Jurkat, Clone E6-1 (cell line): Measurements from ENCODE around the gene TRIP6.
A peak's percentile ranks its signal among the peaks of the same experiment; 100 is the strongest.

ENCODE experiments used
- DNase-seq: peaks from one replicate; pipeline ENCODE4 v3.0.0-alpha.2; 2011; ENCODE audit warnings: low read depth, low spot score
- H3K4me3 ChIP-seq: 2 replicates; pipeline ENCODE4 v1.5.1; 2011; ENCODE audit warnings: mild to moderate bottlenecking, low read length, control low read depth, moderate library complexity

The TRIP6 gene

GRCh38 chr7:100865938-100866728, 1.1 kb upstream of the TRIP6 start:
- no peak for DNase-seq

GRCh38 chr7:100866729-100867039, 503 bp upstream of the TRIP6 start:
- H3K4me3 ChIP-seq: no peak overlapping the region
- no peak for DNase-seq

More at GRCh38 chr7:100865938-100866728, 1.1 kb upstream of the TRIP6 start:
- no peak overlapping the region for H3K4me3 ChIP-seq

DNA sequence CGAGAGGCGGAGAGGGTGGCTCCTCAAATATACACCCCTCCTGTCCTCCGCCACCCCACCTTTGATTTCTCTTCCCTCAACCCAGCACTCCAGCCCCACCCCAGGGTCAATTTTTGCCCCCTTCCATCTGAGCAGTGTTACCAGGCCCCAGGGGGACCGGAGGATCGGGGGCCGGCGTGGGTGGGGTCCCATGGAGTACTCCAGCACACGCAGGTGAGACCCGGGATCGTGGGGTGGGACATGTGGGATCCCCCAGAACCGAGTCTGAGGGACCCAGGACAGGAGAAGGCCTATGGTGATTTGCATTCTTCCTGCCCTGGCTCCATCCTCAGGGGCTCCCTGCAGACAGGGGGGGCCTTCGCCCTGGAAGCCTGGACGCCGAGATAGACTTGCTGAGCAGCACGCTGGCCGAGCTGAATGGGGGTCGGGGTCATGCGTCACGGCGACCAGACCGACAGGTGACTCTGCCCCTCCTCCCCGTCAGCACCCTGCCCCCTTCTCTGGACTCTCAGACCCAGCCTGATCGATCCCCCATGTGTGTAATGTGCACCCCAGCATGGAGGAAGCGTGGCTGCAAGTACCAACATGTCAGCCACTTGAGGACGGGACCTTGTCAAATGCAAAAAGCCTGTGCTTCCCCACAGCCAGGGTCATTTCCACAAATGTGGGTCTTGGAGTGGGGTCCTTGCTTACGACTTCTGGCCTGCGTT, 744 bp downstream of the TRIP6 start:
- H3K4me3 ChIP-seq: no peak overlapping the region
- DNase-seq: no peak

GRCh38 chr7:100873599-100874299, 6.6 kb downstream of the TRIP6 start:
- H3K4me3 ChIP-seq: peak overlapping the region; percentile 97
- DNase-seq: no peak

GRCh38 chr7:100874300-100874576, 7.1 kb downstream of the TRIP6 start:
- H3K4me3 ChIP-seq: peak overlapping the region; percentile 97
- DNase-seq: no peak

GRCh38 chr7:100874577-100875355, 7.6 kb downstream of the TRIP6 start, which contains the start of gene SRRT:
TSS of gene SRRT (plus strand) at chr7:100875103. CDS start at chr7:100875591, 488 bp downstream.
- DNase-seq: peak; percentile 98
- H3K4me3 ChIP-seq: peak within 1 kb of the TSS; percentile 97

DNA sequence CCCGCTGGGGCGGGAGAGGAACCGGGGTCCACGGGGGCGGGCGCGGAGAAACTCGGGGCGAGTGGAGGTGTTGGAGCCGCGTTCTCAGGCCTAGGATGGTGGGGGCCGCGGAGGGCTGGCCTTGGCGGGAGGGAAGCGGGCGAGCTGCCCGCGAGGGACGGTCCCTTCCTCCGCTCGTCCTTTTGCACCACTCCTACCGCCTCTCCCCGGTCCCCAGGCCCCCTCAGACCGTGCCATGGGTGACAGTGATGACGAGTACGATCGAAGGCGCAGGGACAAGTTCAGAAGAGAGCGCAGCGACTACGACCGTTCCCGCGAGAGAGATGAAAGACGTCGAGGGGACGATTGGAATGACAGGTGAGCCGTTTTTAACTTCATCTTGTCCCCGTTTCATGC, 8.2 kb downstream of the TRIP6 start:
- H3K4me3 ChIP-seq: peak overlapping the region; percentile 97
- DNase-seq: no peak

- no peak for DNase-seq
Measured at GRCh38 chr7:100878013-100878412, 10.8 kb downstream of the TRIP6 start.

DNA sequence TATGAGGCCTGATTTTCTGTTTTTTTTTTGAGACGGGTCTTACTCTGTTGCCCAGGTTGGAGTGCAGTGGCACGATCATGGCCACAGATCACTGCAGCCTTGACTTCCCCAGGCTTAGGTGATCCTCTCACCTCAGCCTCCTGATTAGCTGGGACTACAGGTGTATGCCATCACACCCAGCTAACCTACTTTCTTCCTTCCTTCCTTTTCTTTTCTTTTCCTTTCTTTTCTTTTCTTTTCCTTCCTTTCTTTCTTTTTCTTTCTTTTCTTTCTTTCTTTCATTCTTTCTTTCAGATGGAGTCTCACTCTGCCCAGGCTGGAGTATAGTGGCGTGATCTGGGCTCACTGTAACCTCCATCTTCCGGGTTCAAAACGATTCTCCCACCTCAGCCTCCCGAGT, 11.5 kb downstream of the TRIP6 start:
- no peak for DNase-seq
- no peak overlapping the region for H3K4me3 ChIP-seq

More at GRCh38 chr7:100878013-100878412, 10.8 kb downstream of the TRIP6 start:
- no peak overlapping the region for H3K4me3 ChIP-seq

DNA sequence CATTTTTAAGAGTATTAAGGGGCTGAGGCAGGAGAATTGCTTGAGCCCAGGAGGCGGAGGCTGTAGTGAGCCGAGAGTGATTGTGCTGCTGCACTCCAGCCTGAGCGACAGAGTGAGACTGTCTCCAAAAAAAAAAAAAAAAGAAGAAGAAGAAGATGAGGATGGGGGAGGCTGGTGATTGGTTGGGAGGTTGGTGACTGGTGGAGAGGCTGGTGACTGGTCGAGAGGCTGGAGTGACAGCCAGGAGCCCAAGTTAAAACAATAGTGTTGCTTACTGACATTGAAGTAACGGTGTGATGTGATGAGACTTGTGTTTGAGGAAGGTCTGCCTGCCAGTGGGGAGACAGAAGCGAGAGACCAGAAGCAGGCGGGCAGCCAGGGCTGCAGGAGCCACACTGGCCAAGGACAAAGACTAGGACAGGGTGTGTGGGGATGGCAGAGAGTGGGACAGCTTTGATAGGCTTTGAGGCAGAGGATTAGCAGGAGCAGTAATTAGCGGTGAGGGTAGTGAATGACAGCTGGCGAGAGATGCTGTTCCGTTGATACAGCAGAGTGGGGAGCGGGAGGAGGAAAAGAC, 12.6 kb downstream of the TRIP6 start:
- H3K4me3 ChIP-seq: no peak overlapping the region
- no peak for DNase-seq

- H3K4me3 ChIP-seq: no peak overlapping the region
- DNase-seq: no peak
Measured at GRCh38 chr7:100880645-100881044, 13.5 kb downstream of the TRIP6 start.

DNA sequence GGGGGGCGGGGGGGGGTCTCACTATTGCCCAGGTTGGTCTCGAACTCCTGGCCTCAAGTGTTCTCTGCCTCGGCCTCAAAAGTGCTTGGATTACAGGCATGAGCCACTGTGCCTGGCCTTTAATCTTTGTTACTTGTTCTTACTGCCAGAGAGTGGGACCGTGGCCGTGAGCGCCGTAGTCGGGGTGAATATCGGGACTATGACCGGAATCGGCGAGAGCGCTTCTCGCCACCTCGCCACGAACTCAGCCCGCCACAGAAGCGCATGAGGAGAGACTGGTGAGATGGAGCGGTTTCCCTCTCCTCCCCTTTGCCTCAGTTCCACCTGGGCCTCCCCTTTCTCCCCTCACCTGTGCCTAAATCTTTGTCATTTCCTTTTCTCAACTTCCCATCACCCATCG, 13.9 kb downstream of the TRIP6 start:
- H3K4me3 ChIP-seq: no peak overlapping the region
- DNase-seq: no peak

DNA sequence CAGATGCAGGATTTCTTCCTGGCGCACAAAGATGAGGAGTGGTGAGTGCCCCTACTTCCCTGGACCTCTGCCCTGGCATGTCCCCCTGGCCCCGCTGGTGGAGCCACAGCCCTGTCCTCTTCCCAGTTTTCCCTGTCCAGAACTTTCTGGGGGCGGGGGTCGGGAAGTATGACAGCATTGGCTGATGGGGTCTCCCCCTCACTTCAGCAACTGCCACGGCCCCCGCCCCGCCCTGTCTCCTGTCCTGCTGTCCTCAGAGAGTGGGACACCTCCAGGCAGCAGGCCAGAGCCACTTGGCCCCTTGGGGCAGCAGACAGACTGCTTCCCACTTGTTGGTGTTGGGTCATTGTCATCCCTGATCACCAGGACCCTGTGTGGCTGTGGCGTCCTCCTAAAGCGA, 15.0 kb downstream of the TRIP6 start:
- DNase-seq: no peak
- no peak overlapping the region for H3K4me3 ChIP-seq

GRCh38 chr7:100882785-100883526, 15.8 kb downstream of the TRIP6 start:
- DNase-seq: no peak
- H3K4me3 ChIP-seq: no peak overlapping the region

- no peak overlapping the region for H3K4me3 ChIP-seq
- DNase-seq: no peak
Measured at GRCh38 chr7:100884736-100885439, 17.7 kb downstream of the TRIP6 start.

- DNase-seq: no peak
- no peak overlapping the region for H3K4me3 ChIP-seq
Measured at GRCh38 chr7:100885440-100886141, 18.4 kb downstream of the TRIP6 start.

DNA sequence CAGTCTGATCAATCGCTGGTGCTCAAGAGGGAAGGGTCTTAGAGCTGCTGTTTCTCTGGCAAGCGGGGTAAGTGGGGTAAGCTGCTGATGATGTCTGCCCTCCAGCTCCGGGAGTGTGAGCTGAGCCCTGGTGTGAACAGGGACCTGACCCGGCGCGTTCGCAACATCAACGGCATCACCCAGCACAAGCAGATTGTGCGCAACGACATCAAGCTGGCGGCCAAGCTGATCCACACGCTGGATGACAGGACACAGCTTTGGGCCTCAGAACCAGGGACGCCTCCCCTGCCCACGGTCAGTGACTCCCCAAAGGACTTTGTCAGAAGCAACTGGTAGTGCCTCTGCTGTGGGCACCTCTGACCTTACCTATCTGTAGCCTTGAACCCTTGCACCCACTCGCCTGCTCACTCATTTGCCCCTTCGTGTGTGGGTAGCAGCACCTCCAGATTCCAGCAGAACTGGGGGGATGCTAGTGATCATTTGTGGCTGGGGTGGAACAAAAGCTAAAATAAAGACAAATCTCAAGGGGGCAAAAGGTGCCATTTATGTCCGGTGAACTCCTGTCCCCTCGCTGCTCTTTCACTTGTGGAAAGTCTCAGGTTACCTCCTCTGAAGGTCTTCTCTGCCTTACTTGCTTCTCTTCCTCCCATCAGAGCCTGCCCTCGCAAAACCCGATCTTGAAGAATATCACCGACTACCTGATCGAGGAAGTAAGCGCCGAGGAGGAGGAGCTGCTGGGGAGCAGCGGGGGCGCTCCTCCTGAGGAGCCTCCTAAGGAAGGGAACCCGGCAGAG, 19.2 kb downstream of the TRIP6 start:
- no peak for DNase-seq
- no peak overlapping the region for H3K4me3 ChIP-seq
